NB4 (cell line): Measurements from ENCODE around the gene SRF.

Experiments used
- DNase-seq: peaks from one replicate; pipeline ENCODE4 v3.0.0; 2010; ENCODE audit warnings: low read depth
- H3K4me3 ChIP-seq: one replicate; pipeline ENCODE4 v1.5.1; 2011; ENCODE audit warnings: mild to moderate bottlenecking, low read depth, low read length, moderate library complexity
- MYC ChIP-seq: IDR thresholded peaks from 2 replicates; pipeline ENCODE4 v1.6.1; 2011; ENCODE audit warnings: low read depth, low read length
- POLR2A ChIP-seq: IDR thresholded peaks from 2 replicates; pipeline ENCODE4 v1.6.1; 2011; ENCODE audit warnings: mild to moderate bottlenecking; ENCODE audit not compliant: insufficient read length; ENCODE audit errors: extremely low read depth
- TF ChIP-seq, protein P1 (sequence below): IDR thresholded peaks from 2 replicates; pipeline ENCODE4 v1.6.1; 2011; ENCODE audit warnings: low read depth, low read length
- TF ChIP-seq, protein P2 (sequence below): IDR thresholded peaks from one replicate; pipeline ENCODE4 v1.5.1; 2012; ENCODE audit warnings: low read depth, low read length

SRF gene

DNA sequence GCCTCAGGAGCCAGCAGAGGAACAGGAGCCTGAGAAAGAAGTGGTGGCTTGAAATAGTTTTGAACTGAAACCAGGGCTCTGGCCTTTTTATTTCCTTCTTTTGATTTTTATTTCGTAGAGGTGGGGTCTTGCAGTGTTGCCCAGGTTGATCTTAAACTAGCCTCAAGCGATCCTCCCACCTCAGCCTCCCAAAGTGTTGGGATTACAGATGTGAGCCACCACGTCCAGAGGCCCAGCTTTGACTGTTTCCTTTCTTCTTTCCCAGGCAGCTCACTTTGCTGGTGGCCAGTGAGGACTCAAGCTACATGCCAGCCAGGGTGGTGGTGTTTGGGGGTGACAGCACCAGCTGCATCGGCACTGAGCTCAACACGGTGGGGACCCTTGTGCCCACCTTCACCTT lies 31.4 kb downstream of the SRF start:
- no peak for DNase-seq
- no peak for TF ChIP-seq MYC
- TF ChIP-seq, protein P1, sequence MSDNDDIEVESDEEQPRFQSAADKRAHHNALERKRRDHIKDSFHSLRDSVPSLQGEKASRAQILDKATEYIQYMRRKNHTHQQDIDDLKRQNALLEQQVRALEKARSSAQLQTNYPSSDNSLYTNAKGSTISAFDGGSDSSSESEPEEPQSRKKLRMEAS = no peak
- TF ChIP-seq, protein P2, sequence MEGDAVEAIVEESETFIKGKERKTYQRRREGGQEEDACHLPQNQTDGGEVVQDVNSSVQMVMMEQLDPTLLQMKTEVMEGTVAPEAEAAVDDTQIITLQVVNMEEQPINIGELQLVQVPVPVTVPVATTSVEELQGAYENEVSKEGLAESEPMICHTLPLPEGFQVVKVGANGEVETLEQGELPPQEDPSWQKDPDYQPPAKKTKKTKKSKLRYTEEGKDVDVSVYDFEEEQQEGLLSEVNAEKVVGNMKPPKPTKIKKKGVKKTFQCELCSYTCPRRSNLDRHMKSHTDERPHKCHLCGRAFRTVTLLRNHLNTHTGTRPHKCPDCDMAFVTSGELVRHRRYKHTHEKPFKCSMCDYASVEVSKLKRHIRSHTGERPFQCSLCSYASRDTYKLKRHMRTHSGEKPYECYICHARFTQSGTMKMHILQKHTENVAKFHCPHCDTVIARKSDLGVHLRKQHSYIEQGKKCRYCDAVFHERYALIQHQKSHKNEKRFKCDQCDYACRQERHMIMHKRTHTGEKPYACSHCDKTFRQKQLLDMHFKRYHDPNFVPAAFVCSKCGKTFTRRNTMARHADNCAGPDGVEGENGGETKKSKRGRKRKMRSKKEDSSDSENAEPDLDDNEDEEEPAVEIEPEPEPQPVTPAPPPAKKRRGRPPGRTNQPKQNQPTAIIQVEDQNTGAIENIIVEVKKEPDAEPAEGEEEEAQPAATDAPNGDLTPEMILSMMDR = no peak
- TF ChIP-seq POLR2A = no peak
- H3K4me3 ChIP-seq = no peak overlapping the region

DNA sequence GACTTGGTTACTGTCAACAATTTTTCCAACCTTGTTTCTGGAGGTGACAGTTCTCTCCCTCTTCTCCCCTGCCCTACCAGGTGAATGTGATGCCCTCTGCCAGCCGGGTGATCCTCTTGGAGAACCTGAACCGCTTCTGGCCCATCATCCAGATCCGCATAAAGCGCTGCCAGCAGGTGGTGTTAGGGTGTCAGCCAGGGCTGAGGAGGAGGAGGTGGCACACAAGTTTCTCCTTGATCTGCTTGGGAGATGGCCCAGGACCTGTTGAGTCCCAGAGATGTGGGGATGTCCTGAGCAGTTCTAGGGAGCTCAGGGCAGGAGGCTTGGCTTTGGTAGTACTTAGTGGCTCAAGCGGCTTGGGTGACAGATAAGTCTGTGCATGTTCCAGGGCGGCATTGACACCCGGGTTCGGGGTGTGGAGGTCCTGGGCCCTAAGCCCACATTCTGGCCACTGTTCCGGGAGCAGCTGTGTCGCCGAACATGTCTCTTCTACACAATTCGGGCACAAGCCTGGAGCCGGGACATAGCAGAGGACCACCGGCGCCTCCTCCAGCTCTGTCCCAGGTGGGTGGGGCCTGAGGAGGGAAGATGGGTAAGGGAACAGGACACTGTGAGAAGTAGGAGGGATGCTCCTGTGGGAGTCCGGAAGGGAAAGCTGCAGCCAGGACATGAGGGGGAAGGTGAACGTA lies 32.1 kb downstream of the SRF start:
- TF ChIP-seq, protein P1 = no peak
- no peak for TF ChIP-seq MYC
- no peak for TF ChIP-seq POLR2A
- TF ChIP-seq, protein P2 = no peak
- H3K4me3 ChIP-seq = no peak overlapping the region
- no peak for DNase-seq

DNA sequence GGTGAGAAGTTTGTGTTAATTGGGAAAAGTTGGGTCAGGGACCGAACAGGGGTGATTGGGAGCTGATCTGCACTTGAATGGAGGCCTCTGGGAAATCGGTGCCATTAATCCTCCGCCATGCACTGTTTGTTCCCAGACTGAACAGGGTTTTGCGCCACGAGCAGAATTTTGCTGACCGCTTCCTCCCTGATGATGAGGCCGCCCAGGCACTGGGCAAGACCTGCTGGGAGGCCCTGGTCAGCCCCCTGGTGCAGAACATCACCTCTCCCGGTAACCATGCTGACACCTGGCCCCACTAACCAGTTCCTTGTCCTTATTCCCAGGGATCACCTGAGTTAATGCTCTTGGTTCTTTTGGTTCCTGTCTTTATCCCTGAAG lies 32.6 kb downstream of the SRF start:
- no peak for DNase-seq
- TF ChIP-seq POLR2A (no peak), MYC (no peak)
- TF ChIP-seq, protein P2 = no peak
- TF ChIP-seq, protein P1 = no peak
- H3K4me3 ChIP-seq = no peak overlapping the region

DNA sequence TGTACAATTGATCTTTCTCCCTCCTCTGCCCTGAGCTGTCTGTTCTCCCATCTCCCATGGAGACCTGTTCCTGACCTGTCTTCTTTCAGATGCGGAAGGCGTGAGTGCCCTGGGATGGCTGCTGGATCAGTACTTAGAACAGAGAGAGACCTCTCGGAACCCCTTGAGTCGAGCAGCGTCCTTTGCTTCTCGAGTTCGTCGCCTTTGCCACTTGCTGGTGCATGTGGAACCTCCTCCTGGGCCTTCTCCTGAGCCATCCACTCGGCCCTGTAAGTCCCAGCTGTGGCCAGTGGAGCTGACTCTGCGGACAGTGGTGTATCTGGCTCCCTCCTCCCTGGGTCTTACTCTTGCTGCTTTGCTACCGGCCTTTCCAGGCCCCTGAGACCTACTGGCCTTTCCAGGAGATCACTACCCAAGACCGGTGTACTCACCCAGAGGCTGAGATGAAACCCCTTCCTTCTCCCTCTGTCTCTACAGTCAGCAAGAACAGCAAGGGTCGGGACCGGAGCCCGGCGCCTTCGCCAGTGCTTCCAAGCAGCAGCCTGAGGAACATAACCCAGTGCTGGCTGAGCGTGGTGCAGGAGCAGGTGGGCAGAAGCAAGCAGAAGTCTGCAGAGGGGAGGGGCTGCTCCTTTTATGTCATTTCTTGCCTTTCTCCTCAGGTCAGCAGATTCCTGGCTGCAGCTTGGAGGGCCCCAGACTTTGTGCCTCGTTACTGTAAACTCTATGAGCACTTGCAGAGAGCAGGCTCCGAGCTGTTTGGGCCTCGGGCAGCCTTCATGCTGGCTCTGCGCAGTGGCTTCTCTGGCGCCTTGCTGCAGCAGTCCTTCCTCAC lies 33.4 kb downstream of the SRF start:
- no peak overlapping the region for H3K4me3 ChIP-seq
- no peak for DNase-seq
- TF ChIP-seq, protein P1 = no peak
- TF ChIP-seq, protein P2 = no peak
- TF ChIP-seq MYC (no peak), POLR2A (no peak)

DNA sequence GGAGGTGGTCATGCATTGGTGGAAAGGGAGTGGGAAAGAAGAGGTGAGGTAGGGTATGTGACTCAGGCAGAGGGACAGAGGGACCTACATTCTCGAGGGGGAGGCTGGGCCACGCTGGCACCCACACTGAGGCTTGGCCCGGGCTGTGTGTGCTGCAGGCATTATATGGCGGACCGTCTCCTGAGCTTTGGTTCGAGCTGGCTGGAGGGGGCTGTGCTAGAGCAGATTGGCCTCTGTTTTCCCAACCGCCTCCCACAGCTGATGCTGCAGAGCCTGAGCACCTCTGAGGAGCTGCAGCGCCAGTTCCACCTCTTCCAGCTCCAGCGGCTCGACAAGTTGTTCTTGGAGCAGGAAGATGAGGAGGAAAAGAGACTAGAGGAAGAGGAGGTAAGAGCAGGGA lies 34.8 kb downstream of the SRF start:
- TF ChIP-seq, protein P1 = no peak
- TF ChIP-seq MYC (no peak), POLR2A (no peak)
- TF ChIP-seq, protein P2 = no peak

More for the DNA sequence above, 34.8 kb downstream of the SRF start:
- no peak for DNase-seq
- H3K4me3 ChIP-seq = no peak overlapping the region
